Measurements from ENCODE around the gene FHL3.

The FHL3 gene

GRCh38 chr1:38012363-38013226 is 7.3 kb upstream of the FHL3 start, which contains the start of gene UTP11:
Gene UTP11 (plus strand): TSS chr1:38012734. CDS start chr1:38012803, 69 bp downstream.
- DNase-seq: peak; percentile 91

- no peak for DNase-seq
Observed at GRCh38 chr1:38009841-38010180, 4.5 kb upstream of the FHL3 start.

GRCh38 chr1:38009088-38009840 is 4.0 kb upstream of the FHL3 start:
- DNase-seq: peak; percentile 51

GRCh38 chr1:38006008-38006828 is 904 bp upstream of the FHL3 start:
- DNase-seq: no peak

- peak; percentile 22 for DNase-seq
Observed at GRCh38 chr1:38004284-38005108, 818 bp downstream of the FHL3 start.

- no peak for DNase-seq
Observed at GRCh38 chr1:38003261-38004250, 1.8 kb downstream of the FHL3 start.

GRCh38 chr1:38000529-38001455 is 4.5 kb downstream of the FHL3 start:
- DNase-seq: no peak

- DNase-seq: no peak
Observed at GRCh38 chr1:38000233-38000528, 5.1 kb downstream of the FHL3 start.

GRCh38 chr1:37999430-38000232 is 5.7 kb downstream of the FHL3 start:
- no peak for DNase-seq

GRCh38 chr1:37998913-37999429 is 6.3 kb downstream of the FHL3 start:
- no peak for DNase-seq

GRCh38 chr1:37998089-37998808 is 7.1 kb downstream of the FHL3 start:
- DNase-seq: no peak

GRCh38 chr1:37997256-37998088 is 7.8 kb downstream of the FHL3 start:
- no peak for DNase-seq

- peak; percentile 50 for DNase-seq
Observed at GRCh38 chr1:37995751-37996345, 9.5 kb downstream of the FHL3 start.

- no peak for DNase-seq
Observed at GRCh38 chr1:37994886-37995566, 10.3 kb downstream of the FHL3 start.

GRCh38 chr1:37989361-37989930 is 15.9 kb downstream of the FHL3 start:
- DNase-seq: peak; percentile 51

- DNase-seq: no peak
Observed at GRCh38 chr1:37987679-37988078, 17.6 kb downstream of the FHL3 start.

Measured in activated naive CD4-positive, alpha-beta T cell treated with Interleukin-2 at 50 U/mL for 16 hours (primary cell).